ENCODE results near the gene MRPS22. TPM values are rescaled to one million over a fixed set of nuclear protein-coding genes. Genes with fewer than 3 reads are reported as not detected.

MRPS22 gene
- total and polyA plus RNA-seq, 2 of the 8 experiments (the other 6 are each of a cell fraction or from before 2014, with no cell fraction given) = 28.3 to 45.8 TPM

- no peak for TF ChIP-seq CHD7 (IDR thresholded peaks at IDR 0.05; ENCODE audit: insufficient replicate concordance, low read length)
- TF ChIP-seq RAD21 (IDR thresholded peaks at IDR 0.05 in 1 of 2, conservative IDR thresholded peaks at IDR 0.05 in 1 of 2; ENCODE audit: low read depth in 2 of 2, low read length in 2 of 2) = no peak
Observed at GRCh38 chr3:139396707-139397106, 52.9 kb downstream of the MRPS22 start (continued).

Measured in H1 (cell line).